Keratinocyte (primary cell): ENCODE results near the gene SLIT3.

ENCODE experiments used
- CTCF ChIP-seq, 3 experiments: IDR thresholded peaks in 1 of 3; conservative IDR thresholded peaks in 1 of 3; optimal IDR thresholded peaks in 1 of 3; 2 replicates in 2 of 3; 3 replicates in 1 of 3; pipeline versions ENCODE3 to v1.5.1; 2011; ENCODE audit warnings: low read length in 3 of 3, mild to moderate bottlenecking in 3 of 3, moderate library complexity in 2 of 3, control low read depth in 1 of 3, inconsistent platforms in 1 of 3; ENCODE audit not compliant: insufficient read depth in 2 of 3; ENCODE audit errors: extremely low read depth in 1 of 3
- EZH2 ChIP-seq: IDR thresholded peaks from one replicate; pipeline ENCODE4 v1.6.1; 2012; ENCODE audit warnings: inconsistent platforms, mild to moderate bottlenecking, low read length, moderate library complexity

GRCh38 chr5:168858371-168858770, 442.6 kb downstream of the SLIT3 start:
- TF ChIP-seq CTCF (optimal IDR thresholded peaks at IDR 0.05 in 1 of 3, IDR thresholded peaks at IDR 0.05 in 1 of 3, conservative IDR thresholded peaks at IDR 0.05 in 1 of 3; ENCODE audit: extremely low read depth in 1 of 3, insufficient read depth in 2 of 3, low read length in 3 of 3) (no peak), EZH2 (no peak)
